WTC11 (cell line): ENCODE results near the gene TRIM66.

Experiments
- CTCF ChIP-seq: fragments of 200-600 bp; IDR thresholded peaks from 2 replicates; pipeline ENCODE4 v1.8.0; 2022; ENCODE audit warnings: antibody characterized with exemption
- NR2C2 ChIP-seq: sonication (generic); formaldehyde crosslinking; IDR thresholded peaks from 2 replicates; pipeline ENCODE4 v1.8.0; 2022; ENCODE audit warnings: mild to moderate bottlenecking, missing genetic modification reagents
- ZNF317 ChIP-seq: sonication (generic); formaldehyde crosslinking; IDR thresholded peaks from 2 replicates; pipeline ENCODE4 v1.8.1; 2023; ENCODE audit warnings: low read depth, mild to moderate bottlenecking, moderate library complexity, missing genetic modification reagents, borderline replicate concordance
- ZNF512 ChIP-seq: sonication (generic); formaldehyde crosslinking; IDR thresholded peaks from 2 replicates; pipeline ENCODE4 v1.8.1; 2022; ENCODE audit warnings: missing genetic modification reagents, borderline replicate concordance

GRCh38 chr11:8605971-8606563 is 76.4 kb downstream of the TRIM66 start:
- TF ChIP-seq ZNF512 (CRISPR knock-in tag) (no peak), CTCF (no peak), NR2C2 (no peak), ZNF317 (CRISPR knock-in tag) (no peak)
